Activated CD4-positive, alpha-beta T cell treated with anti-CD3 and anti-CD28 coated beads, Interleukin-2, amount 50 U/mL, for 16 hours (primary cell): Measurements from ENCODE around the gene HIVEP3.

Experiments
- DNase-seq: peaks from one replicate; pipeline ENCODE4 v3.0.0-alpha.2; 2020

The HIVEP3 gene

DNA sequence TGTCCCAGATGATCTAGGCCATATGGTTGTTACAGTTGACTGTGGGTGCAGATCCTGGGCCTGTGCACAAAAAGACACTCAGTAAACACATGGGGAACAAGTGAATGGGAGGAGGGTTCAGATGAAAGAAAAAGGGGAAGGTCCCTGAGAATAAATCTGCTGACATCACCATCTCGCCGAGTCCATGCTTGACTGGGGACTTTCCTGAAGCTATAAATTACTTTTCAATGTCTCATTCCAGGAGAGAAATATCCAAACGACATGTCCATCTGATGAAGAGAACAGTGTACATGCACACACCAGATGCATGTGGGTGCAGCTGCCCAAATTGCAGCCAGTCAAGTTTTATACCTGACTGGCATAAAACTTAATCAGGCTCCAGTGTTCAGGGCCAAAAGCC, 109.0 kb downstream of the HIVEP3 start:
- no peak for DNase-seq

DNA sequence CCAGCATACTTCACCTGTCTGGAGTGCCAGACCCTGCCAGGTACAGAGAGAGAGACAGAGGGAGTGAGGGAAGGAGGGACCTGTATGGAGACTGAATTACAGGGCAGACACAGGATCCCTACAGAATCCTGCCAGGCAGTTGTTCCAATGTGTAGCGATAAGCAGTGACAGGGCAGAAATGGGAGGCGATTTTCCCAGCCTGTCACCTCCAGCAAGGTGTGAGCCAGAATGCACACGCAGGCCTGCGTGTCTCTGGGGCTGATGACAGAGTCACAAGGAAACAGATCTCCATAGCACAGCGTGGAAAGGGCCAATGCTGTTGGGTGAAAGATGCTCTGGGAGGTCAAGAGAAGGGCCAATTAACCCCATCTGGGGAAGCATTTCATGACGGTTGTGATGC, 111.3 kb downstream of the HIVEP3 start:
- DNase-seq, result no peak

DNA sequence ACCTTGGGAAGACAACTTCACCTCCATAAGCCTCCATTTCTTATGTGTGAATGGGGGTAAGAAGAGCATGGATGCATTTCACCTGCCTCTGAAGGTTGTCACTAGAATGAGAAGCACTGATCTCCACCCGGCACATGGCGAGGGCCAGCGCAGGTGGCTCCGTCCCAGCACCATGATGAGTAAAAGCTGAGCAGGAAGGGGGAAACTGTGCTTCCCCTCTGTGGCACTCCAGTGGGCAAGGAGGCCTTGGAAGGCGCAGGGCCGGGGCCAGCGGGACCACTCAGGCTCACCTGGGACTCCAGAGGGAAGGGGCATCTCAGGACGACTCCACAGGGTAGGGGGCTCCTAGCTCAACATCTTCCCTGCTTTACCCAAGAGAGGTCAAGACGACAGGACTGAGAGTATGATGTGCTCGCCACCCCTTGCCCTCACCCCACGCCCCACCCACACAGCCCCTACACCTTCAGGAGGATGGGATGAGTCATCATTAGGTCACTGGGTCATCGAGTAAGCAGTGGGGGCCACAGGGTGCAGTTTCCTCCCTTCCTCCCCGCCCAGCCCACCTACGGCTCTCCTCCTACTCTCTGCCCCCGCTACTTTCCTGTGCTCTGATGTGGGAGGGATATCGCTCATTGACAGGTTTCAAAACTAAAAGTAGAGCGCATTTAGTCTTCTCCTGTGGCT, 112.1 kb downstream of the HIVEP3 start:
- peak; percentile 55 for DNase-seq

DNA sequence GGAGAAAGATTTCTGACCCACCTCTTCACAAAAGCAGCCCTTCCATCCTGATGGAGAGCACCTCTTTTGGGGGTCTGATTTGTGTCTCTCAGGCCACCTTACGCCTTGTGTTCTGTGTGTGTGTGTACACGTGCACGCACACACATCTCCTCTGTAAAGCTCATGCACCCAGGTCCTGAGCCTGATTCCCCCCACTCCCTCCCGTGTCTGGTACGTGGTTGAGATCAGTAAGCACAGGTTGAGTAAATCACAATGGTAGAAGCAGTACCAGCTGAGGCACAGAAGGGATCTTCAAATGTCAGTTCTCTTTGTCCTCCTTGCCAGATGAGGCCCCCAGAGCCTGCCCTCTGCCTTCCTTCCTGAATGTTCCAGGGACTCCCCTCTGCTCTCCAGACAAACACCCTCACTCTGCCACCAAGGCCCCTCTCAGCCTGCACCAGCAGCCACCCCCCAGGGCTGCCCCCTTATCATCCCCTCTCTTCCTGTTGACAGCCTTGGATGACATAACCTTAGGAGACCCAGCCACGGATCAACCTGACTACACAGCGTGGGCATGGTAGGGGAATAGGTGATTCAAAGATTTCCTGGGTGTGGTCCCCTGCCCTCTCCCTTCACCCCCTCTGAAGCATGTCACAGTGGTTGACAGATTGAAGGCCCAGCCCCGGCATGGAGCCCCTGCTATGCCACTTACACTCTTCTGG, 112.8 kb downstream of the HIVEP3 start:
- DNase-seq, result peak; percentile 20

DNA sequence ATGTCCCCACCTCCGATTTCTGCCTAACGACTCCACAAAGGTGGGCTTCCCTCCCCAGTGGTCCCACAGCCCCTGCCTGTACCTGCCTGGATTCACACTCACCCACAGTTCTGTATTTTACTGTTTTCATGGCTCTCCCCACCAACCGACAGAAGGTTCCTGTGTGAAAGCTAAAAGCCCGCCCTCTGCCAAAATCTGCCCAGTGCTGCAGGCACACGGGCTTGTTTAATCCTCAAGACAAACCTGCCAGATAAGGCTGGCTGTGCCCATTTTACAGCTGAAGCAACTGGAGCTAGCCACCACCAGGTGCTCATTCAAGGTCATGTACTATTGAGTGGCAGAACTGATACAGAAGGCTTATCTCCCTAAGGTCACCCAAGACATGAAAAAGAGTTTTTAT, 114.5 kb downstream of the HIVEP3 start:
- DNase-seq, result peak; percentile 41

GRCh38 chr1:41803656-41804055, 115.1 kb downstream of the HIVEP3 start:
- DNase-seq, result no peak

DNA sequence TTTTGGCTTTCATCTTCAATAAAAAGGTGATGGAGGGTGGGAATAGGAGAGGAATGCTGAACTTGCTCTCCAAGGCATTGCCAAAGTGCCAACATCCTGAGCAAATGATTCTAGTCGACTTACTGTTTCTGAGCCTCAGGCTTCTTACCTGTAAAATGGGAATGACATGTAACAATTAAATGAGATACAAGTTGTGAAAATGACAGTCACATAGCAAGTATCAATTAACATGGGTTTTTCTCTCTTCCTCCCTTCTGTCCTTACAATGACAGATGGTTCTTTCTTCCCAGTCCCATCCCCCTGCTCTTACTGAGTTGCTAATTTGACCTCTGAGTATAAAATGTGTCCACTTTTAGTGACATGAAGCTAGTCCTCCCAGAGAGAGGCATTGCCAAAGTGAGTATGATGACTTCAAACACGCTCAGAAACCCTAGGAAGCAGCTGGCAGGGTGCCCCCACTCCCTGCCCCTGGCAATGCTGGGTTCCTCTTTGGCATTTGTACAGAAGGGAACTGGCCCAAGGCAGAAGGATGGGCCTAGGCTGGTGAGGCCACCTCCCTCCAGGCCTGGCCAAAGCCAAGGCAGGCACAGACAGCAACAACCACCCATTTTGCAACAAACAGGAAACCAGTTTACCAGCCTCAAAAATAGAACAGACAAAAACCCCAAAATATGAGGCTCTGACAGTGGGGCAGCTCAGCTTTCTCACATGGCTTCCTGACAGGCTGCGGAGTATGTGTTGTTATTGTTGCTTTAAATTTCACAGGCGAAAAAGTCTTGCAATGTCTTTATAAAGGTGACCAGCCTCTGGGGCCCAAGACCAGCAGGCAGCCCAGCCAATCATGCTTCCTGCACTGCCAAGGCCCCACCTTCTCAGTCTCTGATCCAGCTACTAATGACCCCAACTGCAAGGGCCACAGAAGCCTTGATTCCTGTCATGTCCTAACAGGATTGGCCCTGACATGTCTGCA, 115.9 kb downstream of the HIVEP3 start:
- peak; percentile 41 for DNase-seq

DNA sequence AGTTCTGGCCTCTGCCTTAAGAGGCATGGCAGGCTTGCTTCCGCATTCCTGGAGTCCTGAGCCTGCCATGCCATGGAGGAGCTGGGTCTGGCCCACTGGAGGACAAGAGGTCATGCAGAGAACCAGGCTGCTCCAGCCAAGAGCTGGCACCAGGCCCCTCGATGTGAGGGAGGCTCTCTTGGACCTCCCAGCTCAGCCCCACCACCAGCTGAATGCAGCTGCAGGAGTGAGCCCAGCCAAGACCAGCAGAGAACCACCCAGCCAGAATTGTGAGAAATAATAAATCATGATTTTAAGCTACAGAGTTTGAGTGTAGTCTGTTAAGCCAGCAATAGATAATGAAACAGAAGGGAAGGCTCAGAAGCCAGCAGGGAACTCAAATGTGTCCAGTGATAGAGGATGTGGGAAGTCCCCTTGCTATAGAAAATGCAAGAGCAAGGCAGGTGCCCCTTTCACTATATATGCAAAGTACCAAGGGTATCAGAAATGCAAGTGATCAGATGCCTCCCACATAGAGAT, 118.4 kb downstream of the HIVEP3 start:
- no peak for DNase-seq

- DNase-seq, result peak; percentile 76
Measured at GRCh38 chr1:41799723-41800122, 119.0 kb downstream of the HIVEP3 start.

DNA sequence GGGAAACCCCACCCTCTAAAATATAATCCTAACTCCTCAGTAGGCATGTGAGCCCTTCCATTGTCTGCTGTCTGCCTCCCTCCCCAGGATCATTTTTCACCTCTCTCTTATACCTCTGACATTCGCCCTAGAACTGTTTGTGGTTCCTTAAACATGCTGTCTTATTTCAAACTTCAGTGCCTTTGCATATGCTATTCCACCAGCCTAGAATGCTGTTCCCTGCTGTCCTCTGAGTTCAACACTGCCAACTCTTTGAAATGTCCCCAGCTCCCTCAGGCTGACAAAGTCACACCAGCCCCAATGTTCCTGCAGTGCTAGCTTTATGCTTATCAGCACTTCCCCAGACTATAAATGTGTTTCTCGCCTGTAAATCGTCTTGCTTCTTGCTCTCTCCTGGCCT, 119.5 kb downstream of the HIVEP3 start:
- DNase-seq, result no peak

DNA sequence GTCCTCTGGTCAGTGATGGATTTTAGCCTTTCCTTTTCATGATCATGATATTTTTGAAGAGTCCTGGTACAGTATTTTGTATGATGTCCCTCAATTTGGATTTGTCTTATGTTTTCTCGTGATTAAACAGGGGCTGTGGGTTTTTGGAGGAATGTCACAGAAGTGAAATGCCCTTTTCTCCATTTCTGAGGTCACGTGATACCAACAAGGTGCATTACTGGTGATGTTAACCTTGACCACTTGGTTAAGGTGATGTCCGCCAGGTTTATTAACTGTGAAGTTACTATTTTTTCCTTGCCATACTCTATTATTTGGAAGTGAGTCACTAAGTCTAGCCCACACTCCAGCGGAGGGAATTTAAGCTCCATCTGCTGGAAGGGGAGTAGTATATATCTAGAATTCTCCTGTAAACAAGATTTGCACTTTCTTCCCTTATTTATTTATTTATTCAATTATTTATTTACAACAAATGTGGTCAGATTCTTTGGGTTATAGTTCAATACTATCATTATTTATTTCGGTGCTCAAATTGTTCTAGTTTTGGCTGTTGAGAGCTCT, 123.4 kb downstream of the HIVEP3 start:
- no peak for DNase-seq

GRCh38 chr1:41794031-41794430, 124.7 kb downstream of the HIVEP3 start:
- DNase-seq, result no peak

- no peak for DNase-seq
Measured at GRCh38 chr1:41792485-41792770, 126.3 kb downstream of the HIVEP3 start.

- peak; percentile 52 for DNase-seq
Measured at GRCh38 chr1:41791667-41792484, 126.8 kb downstream of the HIVEP3 start.

DNA sequence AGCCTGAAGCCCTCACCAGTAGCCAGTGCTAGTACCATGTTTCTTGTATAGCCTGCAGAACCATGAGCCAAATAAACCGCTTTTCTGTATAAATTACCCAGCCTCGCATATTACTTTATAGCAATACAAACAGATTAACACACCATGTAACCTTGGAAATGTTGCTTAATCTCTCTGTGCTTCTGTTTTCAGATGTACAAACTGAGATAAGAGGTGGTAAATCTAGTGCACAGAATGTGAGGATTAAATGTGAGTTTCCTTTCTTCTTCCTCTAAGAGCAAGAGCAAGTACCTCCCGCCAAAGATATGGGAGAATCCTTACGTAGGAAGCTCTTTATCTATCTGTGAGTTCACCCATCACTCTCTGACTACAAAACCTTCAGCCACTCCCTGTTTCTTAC, 128.4 kb downstream of the HIVEP3 start:
- no peak for DNase-seq

- DNase-seq, result no peak
Measured at GRCh38 chr1:41789661-41790330, 128.9 kb downstream of the HIVEP3 start.

- DNase-seq, result no peak
Measured at GRCh38 chr1:41788427-41788826, 130.3 kb downstream of the HIVEP3 start.

DNA sequence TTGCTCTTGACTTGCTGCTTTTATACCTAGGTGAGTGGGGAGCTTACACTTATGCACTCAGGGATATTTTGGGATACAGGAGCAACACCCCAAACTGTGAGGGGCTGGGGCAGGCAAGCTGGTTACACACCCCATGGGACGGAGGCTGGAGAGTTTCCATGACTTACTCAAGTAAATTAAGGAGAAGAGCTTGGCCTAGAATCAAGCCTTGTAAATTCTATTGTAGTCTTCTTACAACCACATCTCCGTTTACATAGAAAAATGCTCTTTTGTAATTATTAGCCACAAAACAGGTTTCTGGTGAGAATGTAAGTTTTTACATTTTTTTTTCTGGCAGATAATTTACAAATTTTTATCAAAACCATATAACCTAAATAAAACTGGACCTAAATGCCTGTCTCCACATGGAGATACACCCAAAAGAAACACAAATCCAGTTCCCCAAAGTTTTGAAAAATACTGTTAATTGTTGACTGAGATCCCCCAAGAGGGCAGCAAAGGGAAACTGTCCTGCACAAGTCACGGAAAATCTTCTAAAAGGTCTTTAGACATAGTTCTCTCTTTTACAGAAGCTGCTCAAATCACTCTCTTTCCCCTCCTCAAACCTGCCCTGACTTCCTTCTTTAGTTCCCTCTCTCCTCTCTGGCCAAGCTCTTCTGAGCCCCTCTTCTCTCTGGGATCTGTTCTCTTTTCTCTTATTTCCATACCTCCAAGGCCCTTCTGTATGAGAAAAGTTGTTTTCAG, 134.0 kb downstream of the HIVEP3 start:
- DNase-seq, result no peak

GRCh38 chr1:41783189-41783639, 135.5 kb downstream of the HIVEP3 start:
- DNase-seq, result peak; percentile 68

GRCh38 chr1:41780916-41781315, 137.8 kb downstream of the HIVEP3 start:
- DNase-seq, result no peak

- DNase-seq, result no peak
Measured at GRCh38 chr1:41780322-41780721, 138.4 kb downstream of the HIVEP3 start.
